NB4 (cell line): ENCODE measurements around the gene LMOD3.

Experiments
- POLR2A ChIP-seq: IDR thresholded peaks from 2 replicates; pipeline ENCODE4 v1.6.1; 2011; ENCODE audit warnings: mild to moderate bottlenecking; ENCODE audit not compliant: insufficient read length; ENCODE audit errors: extremely low read depth
- TF ChIP-seq, protein P1 (sequence below): IDR thresholded peaks from one replicate; pipeline ENCODE4 v1.5.1; 2012; ENCODE audit warnings: low read depth, low read length

DNA sequence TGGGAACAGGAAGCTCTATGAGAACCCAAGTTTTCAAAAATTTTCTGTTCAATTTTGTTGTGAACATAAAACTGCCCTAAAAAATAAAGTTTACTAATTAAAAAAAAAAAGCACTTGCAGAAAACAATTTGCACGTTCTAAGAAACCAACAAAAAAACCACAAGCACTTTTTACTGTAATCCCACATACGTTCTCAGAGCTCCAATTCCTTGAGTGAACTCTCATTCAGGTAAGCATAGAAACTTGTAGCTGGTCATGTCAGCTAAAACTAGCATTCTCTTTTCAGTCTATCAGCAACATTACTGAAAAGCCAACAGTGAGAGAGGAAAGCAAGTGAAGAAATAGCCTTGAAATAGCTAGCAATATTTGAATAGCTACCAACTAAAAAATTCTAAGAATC lies 58.8 kb downstream of the LMOD3 start:
- TF ChIP-seq, protein P1, sequence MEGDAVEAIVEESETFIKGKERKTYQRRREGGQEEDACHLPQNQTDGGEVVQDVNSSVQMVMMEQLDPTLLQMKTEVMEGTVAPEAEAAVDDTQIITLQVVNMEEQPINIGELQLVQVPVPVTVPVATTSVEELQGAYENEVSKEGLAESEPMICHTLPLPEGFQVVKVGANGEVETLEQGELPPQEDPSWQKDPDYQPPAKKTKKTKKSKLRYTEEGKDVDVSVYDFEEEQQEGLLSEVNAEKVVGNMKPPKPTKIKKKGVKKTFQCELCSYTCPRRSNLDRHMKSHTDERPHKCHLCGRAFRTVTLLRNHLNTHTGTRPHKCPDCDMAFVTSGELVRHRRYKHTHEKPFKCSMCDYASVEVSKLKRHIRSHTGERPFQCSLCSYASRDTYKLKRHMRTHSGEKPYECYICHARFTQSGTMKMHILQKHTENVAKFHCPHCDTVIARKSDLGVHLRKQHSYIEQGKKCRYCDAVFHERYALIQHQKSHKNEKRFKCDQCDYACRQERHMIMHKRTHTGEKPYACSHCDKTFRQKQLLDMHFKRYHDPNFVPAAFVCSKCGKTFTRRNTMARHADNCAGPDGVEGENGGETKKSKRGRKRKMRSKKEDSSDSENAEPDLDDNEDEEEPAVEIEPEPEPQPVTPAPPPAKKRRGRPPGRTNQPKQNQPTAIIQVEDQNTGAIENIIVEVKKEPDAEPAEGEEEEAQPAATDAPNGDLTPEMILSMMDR, result no peak
- TF ChIP-seq POLR2A, result no peak
